OCI-LY3 (cell line): Measurements from ENCODE around the gene WAC.

ENCODE experiments used
- CTCF ChIP-seq: fragments of 200-600, 300-600 bp; sonication (generic); IDR thresholded peaks from 2 replicates; pipeline ENCODE4 v1.5.1; 2014; ENCODE audit warnings: antibody characterized with exemption, low read length, low read depth
- EZH2phosphoT487 ChIP-seq: fragments of 200-600 bp; shearing (Covaris generic); IDR thresholded peaks from 2 replicates; pipeline ENCODE4 v1.6.1; 2018; ENCODE audit warnings: antibody characterized with exemption, mixed run types, low read depth

GRCh38 chr10:28496017-28496416 is 36.9 kb upstream of the WAC start:
- TF ChIP-seq CTCF (no peak), EZH2phosphoT487 (no peak)
